ENCODE results near the gene KLF11.
"Not testable (repeated sequence)": the region's sequence is repeated elsewhere in the genome, so short reads cannot be mapped to it uniquely, and the experiment has no call there.

Gene KLF11

GRCh38 chr2:10009271-10009810, 34.0 kb upstream of the KLF11 start:
- in situ Hi-C loops (cut with MboI; ENCODE audit: low sequenced_read_pairs): no loop called here

GRCh38 chr2:10009811-10010781, 33.3 kb upstream of the KLF11 start:
- in situ Hi-C loops (cut with MboI; ENCODE audit: low sequenced_read_pairs): no loop called here

- in situ Hi-C loops (cut with MboI; ENCODE audit: low sequenced_read_pairs): not testable (repeated sequence)
These were observed 32.3 kb upstream of the KLF11 start for GRCh38 chr2:10010861-10011605.

- in situ Hi-C loops (cut with MboI; ENCODE audit: low sequenced_read_pairs): not testable (repeated sequence)
These were observed 31.6 kb upstream of the KLF11 start for GRCh38 chr2:10011606-10012325.

- in situ Hi-C loops (cut with MboI; ENCODE audit: low sequenced_read_pairs): not testable (repeated sequence)
These were observed 30.9 kb upstream of the KLF11 start for GRCh38 chr2:10012366-10012962.

GRCh38 chr2:10012963-10013461, 30.3 kb upstream of the KLF11 start:
- in situ Hi-C loops (cut with MboI; ENCODE audit: low sequenced_read_pairs): no loop called here

GRCh38 chr2:10013651-10014417, 29.5 kb upstream of the KLF11 start:
- in situ Hi-C loops (cut with MboI; ENCODE audit: low sequenced_read_pairs): not testable (repeated sequence)

GRCh38 chr2:10014418-10015190, 28.7 kb upstream of the KLF11 start:
- in situ Hi-C loops (cut with MboI; ENCODE audit: low sequenced_read_pairs): no loop called here

GRCh38 chr2:10015376-10015989, 27.9 kb upstream of the KLF11 start:
- in situ Hi-C loops (cut with MboI; ENCODE audit: low sequenced_read_pairs): not testable (repeated sequence)

- in situ Hi-C loops (cut with MboI; ENCODE audit: low sequenced_read_pairs): no loop called here
These were observed 27.1 kb upstream of the KLF11 start for GRCh38 chr2:10016001-10016801.

- in situ Hi-C loops (cut with MboI; ENCODE audit: low sequenced_read_pairs): no loop called here
These were observed 26.5 kb upstream of the KLF11 start for GRCh38 chr2:10016802-10017258.

GRCh38 chr2:10017313-10017941, 25.9 kb upstream of the KLF11 start:
- in situ Hi-C loops (cut with MboI; ENCODE audit: low sequenced_read_pairs): no loop called here

GRCh38 chr2:10019174-10019573, 24.2 kb upstream of the KLF11 start:
- in situ Hi-C loops (cut with MboI; ENCODE audit: low sequenced_read_pairs): no loop called here

- in situ Hi-C loops (cut with MboI; ENCODE audit: low sequenced_read_pairs): no loop called here
These were observed 23.5 kb upstream of the KLF11 start for GRCh38 chr2:10019602-10020400.

- in situ Hi-C loops (cut with MboI; ENCODE audit: low sequenced_read_pairs): no loop called here
These were observed 21.3 kb upstream of the KLF11 start for GRCh38 chr2:10022041-10022421.

GRCh38 chr2:10022445-10022844, 20.9 kb upstream of the KLF11 start:
- in situ Hi-C loops (cut with MboI; ENCODE audit: low sequenced_read_pairs): no loop called here
